ENCODE results near the gene CA10. TPM values are rescaled to one million over a fixed set of nuclear protein-coding genes. Genes with fewer than 3 reads are reported as not detected.

CA10 gene
- total and polyA plus RNA-seq, 2 of the 4 experiments (the other 2 are of a cell fraction), result not detected

GRCh38 chr17:51801626-51802025 lies 356.9 kb downstream of the CA10 start:
- Histone ChIP-seq H3K4ac (ENCODE audit: low read depth, low read length) (no peak overlapping the region), H3K27ac (ENCODE audit: insufficient read depth, low read length) (no peak overlapping the region), H3K18ac (ENCODE audit: low read depth, low read length) (no peak overlapping the region), H3K4me1 (ENCODE audit: control insufficient read depth, insufficient read depth, low read length) (no peaks in the 10 kb centered on the region), H4K91ac (ENCODE audit: insufficient read depth, low read depth, low read length) (no peak overlapping the region), H2BK20ac (ENCODE audit: low read depth, low read length) (no peak overlapping the region), H3K4me3 (ENCODE audit: insufficient read depth, low read depth, low read length) (no peak overlapping the region), H3K27me3 (ENCODE audit: control insufficient read depth, insufficient read depth, low read length) (no peaks in the 10 kb centered on the region), H3K79me1 (ENCODE audit: low read depth in 1 of 2, low read length in 2 of 2) (no peaks in the 10 kb centered on the region), H2AFZ (replicated peaks; ENCODE audit: low read length, poor library complexity) (no peak overlapping the region), H2BK5ac (ENCODE audit: low read depth, low read length, poor library complexity, severe bottlenecking) (no peak overlapping the region), H2AK9ac (replicated peaks; ENCODE audit: low read depth, low read length, poor library complexity) (no peak overlapping the region), H2BK15ac (ENCODE audit: low read depth, low read length) (no peak overlapping the region), H3K56ac (ENCODE audit: extremely low read depth, insufficient read depth, low read length) (no peak overlapping the region), H2AK5ac (ENCODE audit: low read depth, low read length) (no peak overlapping the region), H3K36me3 (ENCODE audit: control insufficient read depth, insufficient read depth, low read length) (no peaks in the 10 kb centered on the region), H3K9me3 (ENCODE audit: control insufficient read depth, insufficient read depth, low read length) (peaks cover 13% of the 10 kb centered on the region), H3K14ac (replicated peaks; ENCODE audit: low read depth, low read length) (no peak overlapping the region), H4K5ac (ENCODE audit: low read depth, low read length) (no peak overlapping the region), H4K20me1 (ENCODE audit: insufficient read depth, low read length) (no peaks in the 10 kb centered on the region), H4K8ac (ENCODE audit: low read depth in 2 of 2, low read length in 2 of 2) (no peak overlapping the region), H2BK120ac (ENCODE audit: low read depth, low read length) (no peak overlapping the region), H3K23ac (ENCODE audit: low read depth, low read length) (no peak overlapping the region), H3K9me1 (ENCODE audit: insufficient read depth, low read length) (no peaks in the 10 kb centered on the region), H3K9ac (ENCODE audit: low read depth, low read length) (no peak overlapping the region), H3K4me2 (ENCODE audit: low read depth, low read length) (no peak overlapping the region)
- TF ChIP-seq POLR2A (IDR thresholded peaks at IDR 0.05; ENCODE audit: low read depth, low read length) (no peak), SMC3 (IDR thresholded peaks at IDR 0.05; ENCODE audit: low read depth, low read length) (no peak), RCOR1 (IDR thresholded peaks at IDR 0.05; ENCODE audit: insufficient replicate concordance, low read length) (no peak), RAD21 (IDR thresholded peaks at IDR 0.05; ENCODE audit: low read length) (no peak), MAZ (IDR thresholded peaks at IDR 0.05; ENCODE audit: borderline replicate concordance, low read depth, low read length) (no peak), FOS (IDR thresholded peaks at IDR 0.05; ENCODE audit: low read depth, low read length) (no peak), CHD1 (IDR thresholded peaks at IDR 0.05; ENCODE audit: low read depth, low read length) (no peak), CEBPB (IDR thresholded peaks at IDR 0.05; ENCODE audit: low read depth, low read length) (no peak)
- in situ Hi-C loops (cut with MboI; ENCODE audit: low sequenced_read_pairs), result no loop called here
- BruUV-seq (replicated peaks), result no TSS peak
- POLR2A ChIA-PET (ENCODE audit: unreplicated experiment), result no interaction called here
- dilution Hi-C loops (cut with HindIII; ENCODE audit: low sequenced_read_pairs, unreplicated experiment), result no loop called here
- no peak for DNase-seq
- ATAC-seq (ENCODE audit: low read depth), result no peak
- CTCF ChIA-PET, result no interaction called here
- intact Hi-C loops (cut with micrococcal nuclease), result no loop called here
- no CpG with 5 or more reads among the region's 4 CpGs for WGBS, 2 experiments (ENCODE audit: extremely low coverage in 2 of 2, insufficient read length in 1 of 2)
